Loucy (cell line): ENCODE measurements around the gene MYO3B.

Experiments used
- H2AFZ ChIP-seq: fragments of 200-600 bp; sonication (generic); 2 replicates; pipeline ENCODE4 v1.6.0; 2016; ENCODE audit warnings: antibody characterized with exemption, mild to moderate bottlenecking, low read length, moderate library complexity
- H3F3A ChIP-seq: fragments of 200-600 bp; 2 replicates; pipeline ENCODE4 v1.6.0; 2016; ENCODE audit warnings: antibody characterized with exemption, low read depth, mild to moderate bottlenecking
- H3K27me3 ChIP-seq: fragments of 200-600 bp; sonication (generic); 2 replicates; pipeline ENCODE4 v1.6.1; 2014; ENCODE audit warnings: low read length, mild to moderate bottlenecking; ENCODE audit not compliant: insufficient read depth, poor library complexity, severe bottlenecking
- H3K36me3 ChIP-seq: fragments of 200-600 bp; sonication (generic); 2 replicates; pipeline ENCODE4 v1.6.1; 2016; ENCODE audit warnings: low read length; ENCODE audit not compliant: insufficient read depth
- H3K4me1 ChIP-seq: fragments of 200-600 bp; sonication (generic); 2 replicates; pipeline ENCODE4 v1.5.1; 2014; ENCODE audit warnings: low read length, mild to moderate bottlenecking; ENCODE audit not compliant: insufficient read depth, poor library complexity, severe bottlenecking
- H3K4me2 ChIP-seq: fragments of 200-600 bp; sonication (generic); 2 replicates; pipeline ENCODE4 v1.6.0; 2014; ENCODE audit warnings: antibody characterized with exemption, low read length, low read depth, mild to moderate bottlenecking; ENCODE audit not compliant: poor library complexity, severe bottlenecking
- H3K4me3 ChIP-seq: fragments of 200-600 bp; sonication (generic); 2 replicates; pipeline ENCODE4 v1.5.1; 2014; ENCODE audit warnings: low read length, mild to moderate bottlenecking, mixed read lengths; ENCODE audit not compliant: poor library complexity, severe bottlenecking
- H3K79me2 ChIP-seq: fragments of 200-600 bp; sonication (generic); 2 replicates; pipeline ENCODE4 v1.6.1; 2014; ENCODE audit warnings: low read length; ENCODE audit not compliant: insufficient read depth
- H3K9ac ChIP-seq: fragments of 200-600 bp; sonication (generic); 2 replicates; pipeline ENCODE4 v1.6.0; 2014; ENCODE audit warnings: mild to moderate bottlenecking, low read depth, low read length, moderate library complexity; ENCODE audit not compliant: poor library complexity, severe bottlenecking
- H3K9me2 ChIP-seq: fragments of 200-600 bp; sonication (generic); replicated peaks from 2 replicates; pipeline ENCODE4 v1.6.1; 2016; ENCODE audit warnings: low read depth, low read length, mixed read lengths
- H3K9me3 ChIP-seq: fragments of 200-600 bp; sonication (generic); 2 replicates; pipeline ENCODE4 v1.6.1; 2014; ENCODE audit warnings: mild to moderate bottlenecking, antibody characterized with exemption, low read length, low read depth; ENCODE audit not compliant: insufficient read depth
- H4K20me1 ChIP-seq: fragments of 200-600 bp; sonication (generic); 2 replicates; pipeline ENCODE4 v1.6.0; 2014; ENCODE audit warnings: antibody characterized with exemption, low read length, mild to moderate bottlenecking; ENCODE audit not compliant: insufficient read depth, poor library complexity, severe bottlenecking
- CTCF ChIP-seq: fragments of 200-600 bp; sonication (generic); conservative IDR thresholded peaks from 2 replicates; pipeline ENCODE4 v1.5.1; 2014; ENCODE audit warnings: mild to moderate bottlenecking, antibody characterized with exemption, low read length
- EZH2phosphoT487 ChIP-seq: fragments of 200-600 bp; IDR thresholded peaks from 2 replicates; pipeline ENCODE4 v1.6.1; 2018; ENCODE audit warnings: antibody characterized with exemption, mild to moderate bottlenecking, moderate library complexity, borderline replicate concordance

MYO3B gene

GRCh38 chr2:170393861-170394498 is 216.0 kb downstream of the MYO3B start:
- H3K9ac ChIP-seq = no peak overlapping the region
- no peaks in the 10 kb centered on the region for H3K9me3 ChIP-seq
- TF ChIP-seq EZH2phosphoT487 (no peak), CTCF (no peak)
- no peaks in the 10 kb centered on the region for H3K79me2 ChIP-seq
- H3K36me3 ChIP-seq = no peaks in the 10 kb centered on the region
- peaks cover 64% of the 10 kb centered on the region for H3K4me1 ChIP-seq
- peak overlapping the region; percentile 41 for H3K4me2 ChIP-seq
- no peaks in the 10 kb centered on the region for H4K20me1 ChIP-seq
- H3K4me3 ChIP-seq = no peak overlapping the region
- H3K9me2 ChIP-seq = no peaks in the 10 kb centered on the region
- H2AFZ ChIP-seq = no peak overlapping the region
- H3K27me3 ChIP-seq = no peaks in the 10 kb centered on the region
- peaks cover 8% of the 10 kb centered on the region for H3F3A ChIP-seq

GRCh38 chr2:170394641-170395387 is 216.9 kb downstream of the MYO3B start:
- Histone ChIP-seq H3K9me3 (no peaks in the 10 kb centered on the region), H3K9me2 (no peaks in the 10 kb centered on the region)
- TF ChIP-seq EZH2phosphoT487 (no peak), CTCF (peak; percentile 45)

DNA sequence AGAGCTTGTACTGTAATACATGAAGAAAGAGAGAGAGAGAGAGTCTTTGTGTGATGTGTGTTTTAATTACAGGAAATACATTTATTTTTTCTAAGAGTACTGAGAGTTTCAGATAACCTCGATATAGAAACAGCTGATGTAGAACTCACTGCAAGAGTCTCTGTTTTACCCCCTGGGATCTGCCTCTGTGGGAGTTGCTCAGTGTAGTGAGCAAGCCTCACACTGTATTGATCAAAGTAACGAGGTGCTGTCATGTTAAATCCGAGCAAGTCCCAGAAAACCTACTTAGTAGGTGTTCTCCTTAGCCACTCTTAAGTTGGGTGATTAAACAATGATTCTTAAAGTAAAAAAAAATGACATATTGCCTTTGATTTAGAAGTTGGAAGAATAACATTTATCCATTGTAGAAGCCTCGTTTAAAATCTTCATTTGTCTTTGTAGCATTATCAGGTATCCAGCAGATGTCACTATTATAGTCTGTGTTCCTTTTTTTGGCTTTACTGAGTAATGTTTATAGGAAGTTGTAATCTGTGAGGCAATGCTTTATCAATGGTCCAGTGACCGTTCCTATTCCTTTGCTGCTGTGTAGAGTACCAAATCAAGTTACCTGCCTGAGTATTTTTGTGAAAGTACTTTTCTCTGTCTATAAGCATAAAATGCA is 219.0 kb downstream of the MYO3B start:
- peak overlapping the region; percentile 59 for H3K4me2 ChIP-seq
- H2AFZ ChIP-seq = peak overlapping the region; percentile 9; the same call in 1 of the 2 replicates
- H3K79me2 ChIP-seq = no peaks in the 10 kb centered on the region
- H3K4me1 ChIP-seq = peaks cover 44% of the 10 kb centered on the region
- H3K9me2 ChIP-seq = no peaks in the 10 kb centered on the region
- no peaks in the 10 kb centered on the region for H3K36me3 ChIP-seq
- no peaks in the 10 kb centered on the region for H4K20me1 ChIP-seq
- no peaks in the 10 kb centered on the region for H3K9me3 ChIP-seq
- peaks cover 8% of the 10 kb centered on the region for H3F3A ChIP-seq
- H3K27me3 ChIP-seq = no peaks in the 10 kb centered on the region
- H3K9ac ChIP-seq = no peak overlapping the region
- TF ChIP-seq CTCF (peak; percentile 64), EZH2phosphoT487 (no peak)
- H3K4me3 ChIP-seq = peak overlapping the region; percentile 36

More at GRCh38 chr2:170394641-170395387, 216.9 kb downstream of the MYO3B start:
- Histone ChIP-seq H3K4me1 (peaks cover 60% of the 10 kb centered on the region), H3K27me3 (no peaks in the 10 kb centered on the region), H3K4me2 (peak overlapping the region; percentile 41), H3F3A (peaks cover 8% of the 10 kb centered on the region), H3K79me2 (no peaks in the 10 kb centered on the region), H2AFZ (0 out of 2 replicates have a peak overlapping the region, but pooled peaks have one; percentile 33), H3K36me3 (no peaks in the 10 kb centered on the region), H4K20me1 (no peaks in the 10 kb centered on the region), H3K9ac (no peak overlapping the region), H3K4me3 (no peak overlapping the region)
